Liver (tissue), 9 donors: ENCODE measurements around the gene NCBP2. TPM values are rescaled to one million over a fixed set of nuclear protein-coding genes. Genes with fewer than 3 reads are reported as not detected.

Experiments used
- DNase-seq: peaks from one replicate; pipeline ENCODE4 v3.0.0-alpha.2; 2017; ENCODE audit warnings: low spot score
- H3K27ac ChIP-seq, 2 donors: one replicate each; pipeline ENCODE4 v1.7.0; 2013; ENCODE audit warnings: inconsistent platforms in 2 of 2, low read length in 2 of 2, control low read depth in 1 of 2, low read depth in 1 of 2, mild to moderate bottlenecking in 1 of 2
- H3K27me3 ChIP-seq, 4 donors: one replicate each; pipeline versions ENCODE4 v1.6.1 to v1.7.0; 2013; ENCODE audit warnings: low read length in 3 of 4, inconsistent platforms in 1 of 4, mild to moderate bottlenecking in 1 of 4, moderate library complexity in 1 of 4; ENCODE audit not compliant: control insufficient read depth in 4 of 4, insufficient read depth in 4 of 4
- H3K36me3 ChIP-seq, 4 donors: one replicate each; pipeline versions ENCODE4 v1.6.1 to v1.7.0; 2013; ENCODE audit warnings: low read length in 3 of 4, mild to moderate bottlenecking in 3 of 4, low read depth in 1 of 4, moderate library complexity in 1 of 4; ENCODE audit not compliant: control insufficient read depth in 4 of 4, insufficient read depth in 3 of 4
- H3K4me1 ChIP-seq, 4 donors: one replicate each; pipeline versions ENCODE4 v1.6.1 to v1.7.0; 2013; ENCODE audit warnings: low read length in 3 of 4, mild to moderate bottlenecking in 3 of 4, moderate library complexity in 1 of 4; ENCODE audit not compliant: control insufficient read depth in 4 of 4, insufficient read depth in 4 of 4
- H3K4me3 ChIP-seq, 3 donors: one replicate each; pipeline versions ENCODE4 v1.6.1 to v1.7.0; 2013; ENCODE audit warnings: low read length in 3 of 3, control low read depth in 1 of 3, low read depth in 1 of 3, mild to moderate bottlenecking in 1 of 3
- H3K9ac ChIP-seq, 2 donors: one replicate each; pipeline ENCODE4 v1.7.0; 2013; ENCODE audit warnings: low read length in 2 of 2, mild to moderate bottlenecking in 2 of 2, moderate library complexity in 2 of 2, control low read depth in 1 of 2, low read depth in 1 of 2
- H3K9me3 ChIP-seq, 4 donors: one replicate each; pipeline versions ENCODE4 v1.6.1 to v1.7.0; 2013; ENCODE audit warnings: low read length in 3 of 4; ENCODE audit not compliant: control insufficient read depth in 4 of 4
- ATF3 ChIP-seq: IDR thresholded peaks from 2 replicates; pipeline ENCODE4 v1.6.1; 2016; ENCODE audit warnings: antibody characterized with exemption
- EGR1 ChIP-seq, 2 donors: IDR thresholded peaks; 2 replicates each; pipeline ENCODE4 v1.6.1; 2016 to 2018; ENCODE audit warnings: antibody characterized with exemption in 2 of 2, low read depth in 2 of 2
- FOXA2 ChIP-seq: IDR thresholded peaks from 2 replicates; pipeline ENCODE4 v1.6.1; 2016; ENCODE audit warnings: antibody characterized with exemption
- GABPA ChIP-seq, 2 donors: IDR thresholded peaks in 1 of 2; conservative IDR thresholded peaks in 1 of 2; 2 replicates each; pipeline ENCODE4 v1.6.1; 2016; ENCODE audit warnings: antibody characterized with exemption in 2 of 2, mild to moderate bottlenecking in 1 of 2, moderate library complexity in 1 of 2
- HNF4A ChIP-seq, 2 donors: conservative IDR thresholded peaks; 2 replicates each; pipeline ENCODE4 v1.6.1; 2016; ENCODE audit warnings: antibody characterized with exemption in 2 of 2, mild to moderate bottlenecking in 2 of 2
- HNF4G ChIP-seq: IDR thresholded peaks from 2 replicates; pipeline ENCODE4 v1.6.1; 2016; ENCODE audit warnings: antibody characterized with exemption
- JUND ChIP-seq, 2 donors: IDR thresholded peaks; 2 replicates each; pipeline ENCODE4 v1.6.1; 2016; ENCODE audit warnings: antibody characterized with exemption in 2 of 2
- NR2F2 ChIP-seq: IDR thresholded peaks from 2 replicates; pipeline ENCODE4 v1.6.1; 2016; ENCODE audit warnings: antibody characterized with exemption
- RAD21 ChIP-seq, 2 donors: IDR thresholded peaks; 2 replicates each; pipeline ENCODE4 v1.6.1; 2016; ENCODE audit warnings: antibody characterized with exemption in 2 of 2, mild to moderate bottlenecking in 2 of 2
- REST ChIP-seq: IDR thresholded peaks from 2 replicates; pipeline ENCODE4 v1.6.1; 2016; ENCODE audit warnings: antibody characterized with exemption, mild to moderate bottlenecking
- RXRA ChIP-seq, 2 donors: IDR thresholded peaks; 2 replicates each; pipeline ENCODE4 v1.6.1; 2017 to 2018; ENCODE audit warnings: antibody characterized with exemption in 2 of 2, mild to moderate bottlenecking in 1 of 2
- TAF1 ChIP-seq: conservative IDR thresholded peaks from 2 replicates; pipeline ENCODE4 v1.6.1; 2016; ENCODE audit warnings: antibody characterized with exemption, mild to moderate bottlenecking
- YY1 ChIP-seq: IDR thresholded peaks from 2 replicates; pipeline ENCODE4 v1.6.1; 2016; ENCODE audit warnings: antibody characterized with exemption, mild to moderate bottlenecking
- WGBS: extraction: QIAGEN DNeasy Blood & Tissue Kit; methylation state at CpG from one replicate; pipeline ENCODE4 v1.1.7; 2013; 5-methylcytosine and 5-hydroxymethylcytosine counted together
- polyA plus RNA-seq, 2 donors: library from polyadenylated mRNA; stranded (reverse) in 1 of 2; unstranded in 1 of 2; fragments of 200-250 nt in 1 of 2; fragments of >200 nt in 1 of 2; fragmentation: Nextera tagmentation in 1 of 2; extraction: Ambion mirVana in 1 of 2; gene quantifications; one replicate each; pipeline versions ENCODE4 v1.2.1 to v1.2.3, GENCODE V29; 2013 to 2015
- total RNA-seq, 2 donors: library from RNA; depleted of rRNA; stranded (reverse); fragments of >200 nt; gene quantifications; one replicate each; pipeline ENCODE4 v1.2.3, GENCODE V29; 2014
- TF ChIP-seq, protein P1 (sequence below): IDR thresholded peaks from 2 replicates; pipeline ENCODE4 v1.6.1; 2016; ENCODE audit warnings: antibody characterized with exemption
- TF ChIP-seq, protein P2 (sequence below): fragments of 150-350 bp; IDR thresholded peaks from 2 replicates; pipeline ENCODE4 v1.5.1; 2017; ENCODE audit warnings: improper control_type of control experiment, low read depth, low read length; ENCODE audit not compliant: missing input control
- TF ChIP-seq, protein P3 (sequence below): IDR thresholded peaks from 2 replicates; pipeline ENCODE4 v1.6.1; 2016; ENCODE audit warnings: antibody characterized with exemption
- donor health status: healthy.
- donor health status: healthy.
- donor health status: healthy.
- donor health status: healthy.
- donor health status: healthy.

Gene NCBP2
- total and polyA plus RNA-seq, 4 donors = 16.2 to 19.2 (median 18.1) TPM

- WGBS = 57% methylated on average over 22 of the region's 22 CpGs
- H3K4me3 ChIP-seq = no peak overlapping the region
These were observed 6.3 kb upstream of the NCBP2 start for GRCh38 chr3:196948442-196949284.

More at GRCh38 chr3:196948442-196949284, 6.3 kb upstream of the NCBP2 start:
- H3K36me3 ChIP-seq = peaks cover 0 to 2% (median 0%) of the 10 kb centered on the region in 4 donors
- TF ChIP-seq YY1 (no peak), HNF4G (no peak), ATF3 (no peak), HNF4A (conservative IDR thresholded peaks at IDR 0.05) (no peak), TAF1 (no peak), EGR1 (IDR thresholded peaks at IDR 0.05; ENCODE audit: low read depth in 2 of 2) (no peak), REST (no peak), RXRA (IDR thresholded peaks at IDR 0.05) (no peak), RAD21 (IDR thresholded peaks at IDR 0.05) (no peak), GABPA (IDR thresholded peaks at IDR 0.05 in 1 of 2, conservative IDR thresholded peaks at IDR 0.05 in 1 of 2) (no peak), FOXA2 (no peak), NR2F2 (no peak), JUND (IDR thresholded peaks at IDR 0.05) (no peak)
- TF ChIP-seq, protein P1, sequence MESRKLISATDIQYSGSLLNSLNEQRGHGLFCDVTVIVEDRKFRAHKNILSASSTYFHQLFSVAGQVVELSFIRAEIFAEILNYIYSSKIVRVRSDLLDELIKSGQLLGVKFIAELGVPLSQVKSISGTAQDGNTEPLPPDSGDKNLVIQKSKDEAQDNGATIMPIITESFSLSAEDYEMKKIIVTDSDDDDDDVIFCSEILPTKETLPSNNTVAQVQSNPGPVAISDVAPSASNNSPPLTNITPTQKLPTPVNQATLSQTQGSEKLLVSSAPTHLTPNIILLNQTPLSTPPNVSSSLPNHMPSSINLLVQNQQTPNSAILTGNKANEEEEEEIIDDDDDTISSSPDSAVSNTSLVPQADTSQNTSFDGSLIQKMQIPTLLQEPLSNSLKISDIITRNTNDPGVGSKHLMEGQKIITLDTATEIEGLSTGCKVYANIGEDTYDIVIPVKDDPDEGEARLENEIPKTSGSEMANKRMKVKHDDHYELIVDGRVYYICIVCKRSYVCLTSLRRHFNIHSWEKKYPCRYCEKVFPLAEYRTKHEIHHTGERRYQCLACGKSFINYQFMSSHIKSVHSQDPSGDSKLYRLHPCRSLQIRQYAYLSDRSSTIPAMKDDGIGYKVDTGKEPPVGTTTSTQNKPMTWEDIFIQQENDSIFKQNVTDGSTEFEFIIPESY = no peak
- TF ChIP-seq, protein P2, sequence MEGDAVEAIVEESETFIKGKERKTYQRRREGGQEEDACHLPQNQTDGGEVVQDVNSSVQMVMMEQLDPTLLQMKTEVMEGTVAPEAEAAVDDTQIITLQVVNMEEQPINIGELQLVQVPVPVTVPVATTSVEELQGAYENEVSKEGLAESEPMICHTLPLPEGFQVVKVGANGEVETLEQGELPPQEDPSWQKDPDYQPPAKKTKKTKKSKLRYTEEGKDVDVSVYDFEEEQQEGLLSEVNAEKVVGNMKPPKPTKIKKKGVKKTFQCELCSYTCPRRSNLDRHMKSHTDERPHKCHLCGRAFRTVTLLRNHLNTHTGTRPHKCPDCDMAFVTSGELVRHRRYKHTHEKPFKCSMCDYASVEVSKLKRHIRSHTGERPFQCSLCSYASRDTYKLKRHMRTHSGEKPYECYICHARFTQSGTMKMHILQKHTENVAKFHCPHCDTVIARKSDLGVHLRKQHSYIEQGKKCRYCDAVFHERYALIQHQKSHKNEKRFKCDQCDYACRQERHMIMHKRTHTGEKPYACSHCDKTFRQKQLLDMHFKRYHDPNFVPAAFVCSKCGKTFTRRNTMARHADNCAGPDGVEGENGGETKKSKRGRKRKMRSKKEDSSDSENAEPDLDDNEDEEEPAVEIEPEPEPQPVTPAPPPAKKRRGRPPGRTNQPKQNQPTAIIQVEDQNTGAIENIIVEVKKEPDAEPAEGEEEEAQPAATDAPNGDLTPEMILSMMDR = no peak
- TF ChIP-seq, protein P3, sequence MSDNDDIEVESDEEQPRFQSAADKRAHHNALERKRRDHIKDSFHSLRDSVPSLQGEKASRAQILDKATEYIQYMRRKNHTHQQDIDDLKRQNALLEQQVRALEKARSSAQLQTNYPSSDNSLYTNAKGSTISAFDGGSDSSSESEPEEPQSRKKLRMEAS = no peak
- no peak overlapping the region for H3K9ac ChIP-seq
- H3K27ac ChIP-seq = no peak overlapping the region
- peaks cover 0 to 6% (median 3%) of the 10 kb centered on the region in 4 donors for H3K4me1 ChIP-seq
- H3K9me3 ChIP-seq = no peaks in the 10 kb centered on the region
- no peaks in the 10 kb centered on the region for H3K27me3 ChIP-seq
- DNase-seq = no peak
